ENCODE results near the gene ULBP2. TPM values are rescaled to one million over a fixed set of nuclear protein-coding genes. Genes with fewer than 3 reads are reported as not detected.

The ULBP2 gene
- total and polyA plus RNA-seq, 2 of the 8 experiments (the other 6 are each of a cell fraction or from before 2014, with no cell fraction given) = 0.05 TPM; not detected in 1

- POLR2A ChIA-PET (ENCODE audit: partially characterized antibody) = no interaction called here
- DNase-seq (ENCODE audit: low read depth in 1 of 2, low spot score in 2 of 2) (no peak), FAIRE-seq (no peak)
- Histone ChIP-seq H3K4me3 (ENCODE audit: extremely low read depth in 1 of 4, insufficient read depth in 2 of 4, low read depth in 3 of 4, low read length in 4 of 4) (no peak overlapping the region), H3K18ac (ENCODE audit: extremely low read depth, low read length) (no peak overlapping the region), H3K14ac (ENCODE audit: insufficient read length) (no peak overlapping the region), H2BK5ac (ENCODE audit: low read depth, low read length) (no peak overlapping the region), H3K27me3 (replicated peaks in 1 of 4; ENCODE audit: control insufficient read depth in 3 of 4, extremely low read depth in 1 of 4, insufficient read depth in 3 of 4, low read length in 3 of 4) (peaks cover 45 to 62% (median 56%) of the 10 kb centered on the region in 4 experiments), H3K36me3 (ENCODE audit: control insufficient read depth in 2 of 4, insufficient read depth in 4 of 4, low read length in 3 of 4) (peaks cover 0 to 4% (median 0%) of the 10 kb centered on the region in 4 experiments; a peak in 1 of 8 replicates), H2BK12ac (ENCODE audit: low read depth, low read length) (no peak overlapping the region), H3K79me1 (ENCODE audit: low read depth, low read length) (no peaks in the 10 kb centered on the region), H3K4ac (replicated peaks; ENCODE audit: insufficient read length, low read depth, low read length) (no peak overlapping the region), H3K23ac (ENCODE audit: insufficient read length) (no peak overlapping the region), H2BK120ac (replicated peaks; ENCODE audit: low read depth, low read length) (no peak overlapping the region), H3K56ac (replicated peaks; ENCODE audit: insufficient read length, low read depth, low read length) (no peak overlapping the region), H3K23me2 (ENCODE audit: low read depth, low read length) (peaks cover 7% of the 10 kb centered on the region; the same call in 1 of the 2 replicates), H4K20me1 (replicated peaks in 1 of 2; ENCODE audit: control insufficient read depth in 1 of 2, insufficient read depth in 2 of 2, low read length in 2 of 2) (peaks cover 2 to 9% of the 10 kb centered on the region in 2 experiments), H3K4me2 (ENCODE audit: insufficient read depth in 1 of 2, low read depth in 2 of 2, low read length in 2 of 2) (no peak overlapping the region), H3K27ac (ENCODE audit: low read depth, low read length) (no peak overlapping the region), H4K8ac (ENCODE audit: extremely low read depth, insufficient read depth, low read length) (no peak overlapping the region), H2BK15ac (ENCODE audit: low read length) (no peak overlapping the region), H2BK20ac (ENCODE audit: low read length) (no peak overlapping the region), H3K9ac (replicated peaks in 1 of 4; ENCODE audit: extremely low read depth in 1 of 4, low read depth in 3 of 4, low read length in 3 of 4) (no peak overlapping the region), H3K9me3 (ENCODE audit: insufficient read depth in 2 of 2, low read depth in 1 of 2, low read length in 1 of 2) (no peaks in the 10 kb centered on the region), H2AK5ac (ENCODE audit: low read depth, low read length) (no peak overlapping the region), H2AFZ (ENCODE audit: low read length) (no peak overlapping the region), H3K79me2 (ENCODE audit: control insufficient read depth in 1 of 2, insufficient read depth in 2 of 2, low read length in 2 of 2) (no peaks in the 10 kb centered on the region), H4K91ac (replicated peaks; ENCODE audit: insufficient read length, low read length) (no peak overlapping the region), H4K5ac (ENCODE audit: insufficient read length, low read depth, low read length) (no peak overlapping the region), H3K4me1 (replicated peaks in 1 of 4; ENCODE audit: control insufficient read depth in 3 of 4, insufficient read depth in 4 of 4, low read length in 3 of 4) (peaks cover 0 to 6% (median 3%) of the 10 kb centered on the region in 4 experiments; a peak in 5 of 7 replicates)
- WGBS, 2 experiments (ENCODE audit: extremely low coverage in 1 of 2, insufficient coverage in 1 of 2, insufficient read length in 1 of 2, insufficient replicate concordance in 2 of 2, low coverage in 1 of 2, low lambda C conversion rate in 2 of 2, missing lambda C conversion rate in 1 of 2) = 75% methylated on average over 4 of the region's 4 CpGs; no CpG with 5 or more reads in 1 of the 2 experiments
- TF ChIP-seq KDM1A (IDR thresholded peaks at IDR 0.05; ENCODE audit: borderline replicate concordance, low read length) = no peak
- TF ChIP-seq TBP (IDR thresholded peaks at IDR 0.05; ENCODE audit: low read depth, low read length) = no peak
- no peak for TF ChIP-seq SAP30 (IDR thresholded peaks at IDR 0.05; ENCODE audit: insufficient read depth, insufficient replicate concordance, low read length)
- TF ChIP-seq E2F6 (IDR thresholded peaks at IDR 0.05) = no peak
- CTCF ChIA-PET (ENCODE audit: partially characterized antibody) = interaction anchor here (0.5 to 2.5 kb wide), 11 partner anchors 23 to 510 kb away, joined by 3 to 12 read pairs (median 3); no protein-coding TSS in a partner anchor
Observed at GRCh38 chr6:149935246-149935645, 6.6 kb upstream of the ULBP2 start.

Measured in H1 (cell line).